ENCODE data around the gene VPS9D1.
"Not testable (repeated sequence)": the region's sequence is repeated elsewhere in the genome, so short reads cannot be mapped to it uniquely, and the experiment has no call there.

DNA sequence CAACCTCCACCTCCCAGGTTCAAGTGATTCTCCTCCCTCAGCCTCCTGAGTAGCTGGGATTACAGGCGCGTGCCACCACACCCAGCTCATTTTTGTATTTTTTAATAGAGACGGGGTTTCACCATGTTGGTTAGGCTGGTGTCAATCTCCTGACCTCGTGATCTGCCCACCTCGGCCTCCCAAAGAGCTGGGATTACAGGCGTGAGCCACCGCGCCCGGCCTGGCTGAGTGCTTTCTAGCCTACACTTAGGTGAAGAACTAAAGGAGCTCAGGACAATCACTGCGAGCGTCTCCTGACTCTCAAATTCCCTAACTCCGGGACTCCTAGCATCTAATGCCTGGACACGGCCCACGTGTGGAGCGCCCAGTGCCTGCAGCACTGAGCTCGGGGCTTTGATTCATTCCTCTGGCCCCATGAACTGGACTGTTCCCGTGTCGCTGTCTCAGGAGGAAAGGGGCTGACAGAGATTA, 21.0 kb downstream of the VPS9D1 start:
- not testable (repeated sequence) for TF ChIP-seq POLR2AphosphoS5 (IDR thresholded peaks at IDR 0.05; ENCODE audit: low read depth, low read length); POLR2A (IDR thresholded peaks at IDR 0.05; ENCODE audit: low read depth, low read length); TAF1 (IDR thresholded peaks at IDR 0.05; ENCODE audit: low read depth, low read length); SPI1 (IDR thresholded peaks at IDR 0.05; ENCODE audit: low read depth, low read length); PAX5 (IDR thresholded peaks at IDR 0.05; ENCODE audit: insufficient read depth, low read length, severe bottlenecking); POU2F2 (IDR thresholded peaks at IDR 0.05; ENCODE audit: low read depth, low read length)

Data from GM12891 (cell line).